Muscle of leg (tissue), 11 donors: ENCODE measurements around the gene RHEB. TPM values are rescaled to one million over a fixed set of nuclear protein-coding genes. Genes with fewer than 3 reads are reported as not detected.
A peak's percentile ranks its signal among the peaks of the same experiment; 100 is the strongest.

ENCODE experiments used
- DNase-seq: peaks from one replicate; pipeline ENCODE4 v3.0.0; 2013
- H3K27ac ChIP-seq: one replicate; pipeline ENCODE4 v1.5.1; 2013; ENCODE audit warnings: mild to moderate bottlenecking, low read length, control low read depth
- H3K27me3 ChIP-seq: one replicate; pipeline ENCODE4 v1.6.1; 2013; ENCODE audit warnings: low read length; ENCODE audit not compliant: control insufficient read depth, insufficient read depth
- H3K36me3 ChIP-seq: one replicate; pipeline ENCODE4 v1.6.1; 2013; ENCODE audit warnings: low read length; ENCODE audit not compliant: control insufficient read depth, insufficient read depth
- H3K4me1 ChIP-seq: one replicate; pipeline ENCODE4 v1.6.1; 2013; ENCODE audit warnings: low read length; ENCODE audit not compliant: control insufficient read depth, insufficient read depth
- H3K4me3 ChIP-seq: one replicate; pipeline ENCODE4 v1.5.1; 2013; ENCODE audit warnings: low read length, control low read depth
- H3K9me3 ChIP-seq: replicated peaks from 2 replicates; pipeline ENCODE4 v1.6.1; 2013; ENCODE audit warnings: low read depth, low read length; ENCODE audit not compliant: control insufficient read depth
- WGBS: methylation state at CpG from one replicate; pipeline ENCODE4 v1.1.5; 2013; ENCODE audit warnings: missing lambda C conversion rate; ENCODE audit not compliant: insufficient coverage; 5-methylcytosine and 5-hydroxymethylcytosine counted together
- polyA plus RNA-seq, 8 donors: library from polyadenylated mRNA; unstranded; fragments of 120-200 nt; gene quantifications; one replicate each; pipeline versions ENCODE4 v1.2.1 to v1.2.3, GENCODE V29; 2013; ENCODE audit warnings: inconsistent platforms in 1 of 8, low replicate concordance in 1 of 8; ENCODE audit not compliant: insufficient read length in 8 of 8, insufficient read depth in 1 of 8
- total RNA-seq: library from RNA; stranded (reverse); fragments of 120-200 nt; gene quantifications from one replicate; pipeline ENCODE4 v1.2.4, GENCODE V29; 2013

Gene RHEB
- total and polyA plus RNA-seq, 9 donors, result 75.6 to 101 (median 83.6) TPM

GRCh38 chr7:151435103-151435916, 84.4 kb downstream of the RHEB start:
- H3K9me3 ChIP-seq, result no peaks in the 10 kb centered on the region
- H3K27me3 ChIP-seq, result peaks cover 13% of the 10 kb centered on the region
- H3K4me3 ChIP-seq, result no peak overlapping the region
- no peaks in the 10 kb centered on the region for H3K36me3 ChIP-seq
- no peak for DNase-seq
- H3K4me1 ChIP-seq, result peaks cover 31% of the 10 kb centered on the region
- WGBS, result 80% methylated on average over 17 of the region's 20 CpGs
- H3K27ac ChIP-seq, result no peak overlapping the region

DNA sequence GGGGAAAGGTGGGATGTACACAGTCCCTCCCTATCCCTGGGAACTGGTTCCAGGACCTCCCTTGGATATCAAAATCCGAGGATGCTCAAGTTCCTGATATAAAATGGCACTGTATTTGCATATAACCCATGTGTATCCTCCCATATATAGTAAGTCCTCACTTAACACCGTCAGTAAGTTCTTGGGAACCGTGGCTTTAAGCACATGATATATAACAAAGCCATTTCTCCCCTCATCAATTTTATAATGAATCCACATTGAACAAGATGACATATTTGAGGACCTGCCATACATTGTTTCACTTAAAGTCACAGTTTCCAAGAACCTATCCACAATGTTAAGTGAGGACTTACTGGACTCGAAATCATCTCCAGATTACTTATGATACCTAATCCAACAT, 85.1 kb downstream of the RHEB start:
- Histone ChIP-seq H3K36me3 (no peaks in the 10 kb centered on the region), H3K4me1 (peaks cover 31% of the 10 kb centered on the region), H3K9me3 (no peaks in the 10 kb centered on the region), H3K27me3 (peaks cover 7% of the 10 kb centered on the region), H3K27ac (no peak overlapping the region), H3K4me3 (no peak overlapping the region)
- no CpG with 5 or more reads among the region's 4 CpGs for WGBS
- no peak for DNase-seq

GRCh38 chr7:151433721-151434400, 85.8 kb downstream of the RHEB start:
- Histone ChIP-seq H3K4me3 (no peak overlapping the region), H3K27me3 (no peaks in the 10 kb centered on the region), H3K27ac (no peak overlapping the region), H3K36me3 (no peaks in the 10 kb centered on the region), H3K4me1 (peaks cover 36% of the 10 kb centered on the region), H3K9me3 (no peaks in the 10 kb centered on the region)
- WGBS, result 85% methylated on average over 12 of the region's 15 CpGs
- no peak for DNase-seq

- H3K27me3 ChIP-seq, result no peaks in the 10 kb centered on the region
- no peak overlapping the region for H3K4me3 ChIP-seq
- WGBS, result 87% methylated on average over 11 of the region's 14 CpGs
- no peaks in the 10 kb centered on the region for H3K36me3 ChIP-seq
- no peaks in the 10 kb centered on the region for H3K9me3 ChIP-seq
- no peak overlapping the region for H3K27ac ChIP-seq
- H3K4me1 ChIP-seq, result peaks cover 42% of the 10 kb centered on the region
- no peak for DNase-seq
These were observed 86.8 kb downstream of the RHEB start for GRCh38 chr7:151432658-151433521.

- Histone ChIP-seq H3K4me1 (peaks cover 43% of the 10 kb centered on the region), H3K4me3 (no peak overlapping the region), H3K9me3 (no peaks in the 10 kb centered on the region), H3K36me3 (no peaks in the 10 kb centered on the region), H3K27me3 (peaks cover 4% of the 10 kb centered on the region), H3K27ac (no peak overlapping the region)
- no peak for DNase-seq
- WGBS, result 90% methylated on average over 22 of the region's 25 CpGs
These were observed 87.9 kb downstream of the RHEB start for GRCh38 chr7:151431768-151432311.

DNA sequence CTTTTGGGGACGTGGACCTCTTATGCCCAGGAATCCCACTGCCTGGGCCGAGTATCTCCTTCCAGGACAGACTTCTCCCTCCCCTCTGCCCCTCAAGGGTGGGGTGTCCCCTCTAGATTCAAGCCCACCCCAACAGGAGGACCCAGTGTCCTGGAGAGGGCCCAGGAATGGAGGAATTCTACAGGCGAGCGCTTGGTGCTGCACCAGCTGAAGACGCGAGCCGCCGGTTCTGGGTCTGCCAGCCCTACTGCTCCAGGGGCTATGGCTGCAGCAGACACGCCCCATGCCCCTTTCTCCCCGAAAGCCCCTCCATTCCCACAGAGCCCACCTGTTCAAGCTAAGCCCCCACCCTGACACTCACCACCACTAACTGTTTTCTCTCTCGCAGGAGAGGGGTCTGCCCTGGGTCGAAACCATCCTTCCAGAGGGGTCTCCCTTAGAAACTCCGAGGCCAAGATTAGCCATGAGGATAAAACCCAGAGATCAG, 88.4 kb downstream of the RHEB start:
- Histone ChIP-seq H3K27ac (no peak overlapping the region), H3K4me3 (no peak overlapping the region), H3K36me3 (no peaks in the 10 kb centered on the region), H3K4me1 (peaks cover 43% of the 10 kb centered on the region), H3K9me3 (no peaks in the 10 kb centered on the region), H3K27me3 (peaks cover 4% of the 10 kb centered on the region)
- DNase-seq, result no peak
- WGBS, result 91% methylated on average over 9 of the region's 13 CpGs

DNA sequence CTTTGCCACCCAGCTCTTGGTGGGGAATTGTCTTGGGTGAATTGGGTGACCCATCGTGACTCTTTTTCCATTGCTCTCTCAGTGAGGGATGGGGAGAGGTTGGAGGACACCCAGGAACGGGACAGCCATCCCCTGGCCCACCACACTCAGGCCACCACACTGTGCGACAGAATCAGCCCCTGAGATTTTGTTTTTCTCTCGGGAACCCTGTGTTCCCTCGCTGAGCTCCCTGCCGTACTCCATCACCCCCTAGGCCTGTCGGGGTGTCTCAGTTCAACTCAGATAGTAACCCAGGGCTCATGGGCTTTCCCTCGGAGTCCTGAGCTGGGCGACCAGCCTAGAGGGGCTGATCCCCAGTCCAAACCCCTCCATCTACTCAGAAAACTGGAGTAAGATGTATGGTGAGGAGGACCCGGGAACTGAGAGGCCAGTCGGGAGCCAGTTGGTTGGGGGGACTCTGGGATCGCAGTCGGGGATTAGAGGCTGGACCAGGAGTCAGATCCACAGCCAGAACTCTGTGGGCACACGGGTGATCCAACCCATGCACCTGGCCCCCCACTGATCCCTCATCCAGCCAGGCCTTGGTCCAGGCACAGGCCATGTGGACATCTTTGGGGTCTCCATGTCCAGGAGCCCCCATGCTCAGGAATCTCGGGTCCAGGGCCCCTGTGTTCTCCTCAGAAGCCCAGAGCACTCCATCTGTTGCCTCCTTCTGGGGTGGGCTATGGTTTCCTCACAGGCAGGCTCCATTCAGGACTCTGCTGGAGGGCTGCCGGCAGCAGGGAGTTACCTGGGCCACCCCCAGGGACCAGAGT, 89.1 kb downstream of the RHEB start:
- DNase-seq, result no peak
- WGBS, result 88% methylated on average over 10 of the region's 16 CpGs
- no peak overlapping the region for H3K4me3 ChIP-seq
- H3K9me3 ChIP-seq, result no peaks in the 10 kb centered on the region
- no peak overlapping the region for H3K27ac ChIP-seq
- peaks cover 4% of the 10 kb centered on the region for H3K27me3 ChIP-seq
- H3K4me1 ChIP-seq, result peaks cover 37% of the 10 kb centered on the region
- no peaks in the 10 kb centered on the region for H3K36me3 ChIP-seq

GRCh38 chr7:151429560-151430331, 89.9 kb downstream of the RHEB start:
- H3K36me3 ChIP-seq, result no peaks in the 10 kb centered on the region
- WGBS, result 54% methylated on average over 4 of the region's 10 CpGs
- H3K4me3 ChIP-seq, result no peak overlapping the region
- H3K27me3 ChIP-seq, result peaks cover 4% of the 10 kb centered on the region
- no peak for DNase-seq
- H3K4me1 ChIP-seq, result peaks cover 33% of the 10 kb centered on the region
- no peak overlapping the region for H3K27ac ChIP-seq
- H3K9me3 ChIP-seq, result no peaks in the 10 kb centered on the region

DNA sequence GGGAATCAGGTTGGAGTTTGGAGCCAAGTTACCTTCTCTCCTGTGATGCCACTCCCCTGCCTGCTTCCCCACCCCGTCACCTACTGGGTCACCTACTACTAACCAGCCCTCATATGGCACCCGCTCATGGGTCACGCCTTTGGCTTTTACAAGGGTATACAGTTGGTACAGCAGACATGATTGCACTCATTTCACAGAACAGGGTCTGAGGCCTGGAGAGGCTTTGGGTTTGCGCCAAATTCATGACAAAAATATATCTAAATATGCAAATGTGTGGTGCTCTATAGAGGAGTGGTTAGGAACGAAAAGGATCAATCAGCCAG, 90.5 kb downstream of the RHEB start:
- Histone ChIP-seq H3K4me1 (peaks cover 33% of the 10 kb centered on the region), H3K4me3 (no peak overlapping the region), H3K27me3 (peaks cover 4% of the 10 kb centered on the region), H3K36me3 (no peaks in the 10 kb centered on the region), H3K9me3 (no peaks in the 10 kb centered on the region), H3K27ac (peak overlapping the region; percentile 24)
- 83% methylated on average over 3 of the region's 5 CpGs for WGBS
- DNase-seq, result no peak
